GM12878 (cell line): Measurements from ENCODE around the gene B4GALT5. TPM values are rescaled to one million over a fixed set of nuclear protein-coding genes. Genes with fewer than 3 reads are reported as not detected.

Experiments used
- CBX5 ChIP-seq: sonication (generic); IDR thresholded peaks from 2 replicates; pipeline ENCODE4 v1.6.1; 2016; ENCODE audit warnings: low read depth, moderate library complexity, mild to moderate bottlenecking, inconsistent platforms
- IRF4 ChIP-seq: IDR thresholded peaks from 2 replicates; pipeline ENCODE4 v1.6.1; 2011; ENCODE audit warnings: low read depth, low read length
- RCOR1 ChIP-seq: conservative IDR thresholded peaks from 2 replicates; pipeline ENCODE4 v1.6.1; 2012; ENCODE audit warnings: low read depth, low read length, improper control_type of control experiment
- TCF7 ChIP-seq: IDR thresholded peaks from 2 replicates; pipeline ENCODE4 v1.6.1; 2014; ENCODE audit warnings: antibody characterized with exemption, borderline replicate concordance
- ZNF622 ChIP-seq: fragments of 450-650 bp; IDR thresholded peaks from 2 replicates; pipeline ENCODE4 v1.6.1; 2017; ENCODE audit warnings: mild to moderate bottlenecking, inconsistent platforms
- ZZZ3 ChIP-seq: IDR thresholded peaks from 2 replicates; pipeline ENCODE4 v1.6.1; 2011; ENCODE audit warnings: low read depth; ENCODE audit not compliant: control insufficient read depth, insufficient read length
- polyA plus RNA-seq, 11 experiments: library from polyadenylated mRNA; depleted of rRNA in 4 of 11; unstranded in 6 of 11; stranded (reverse) in 5 of 11; fragments of >200 nt; fragmentation: Nextera tagmentation in 4 of 11; fragmentation: Illumina TruSeq in 1 of 11; extraction: Ambion mirVana in 4 of 11; extraction: Trizol in 1 of 11; gene quantifications; 1 replicate in 1 of 11; 2 replicates in 10 of 11; pipeline versions ENCODE4 v1.2.1 to v1.2.3, GENCODE V29; 2011 to 2016; ENCODE audit warnings: inconsistent platforms in 2 of 11, missing spikeins in 2 of 11, low read depth in 1 of 11
- total RNA-seq, 4 experiments: library from RNA; depleted of rRNA in 3 of 4; stranded (reverse); fragments of >200 nt in 3 of 4; fragmentation: Illumina TruSeq in 1 of 4; extraction: Trizol in 1 of 4; gene quantifications; 2 replicates each; pipeline versions ENCODE4 v1.2.1 to v1.2.3, GENCODE V29; 2013 to 2021
- TF ChIP-seq, protein P1 (sequence below): fragments of 450-650 bp; IDR thresholded peaks from 2 replicates; pipeline ENCODE4 v1.6.1; 2017; ENCODE audit warnings: mild to moderate bottlenecking
- TF ChIP-seq, protein P2 (sequence below): fragments of 450-650 bp; conservative IDR thresholded peaks from 2 replicates; pipeline ENCODE4 v1.6.1; 2017; ENCODE audit warnings: mild to moderate bottlenecking, moderate library complexity
- TF ChIP-seq, protein P3 (sequence below): IDR thresholded peaks from 2 replicates; pipeline ENCODE4 v1.6.1; 2012; ENCODE audit warnings: low read length, inconsistent platforms

The B4GALT5 gene
- total and polyA plus RNA-seq, 10 of the 15 experiments (the other 5 are each of a cell fraction or from before 2014, with no cell fraction given): 2.0 to 55.5 (median 20.2) TPM

DNA sequence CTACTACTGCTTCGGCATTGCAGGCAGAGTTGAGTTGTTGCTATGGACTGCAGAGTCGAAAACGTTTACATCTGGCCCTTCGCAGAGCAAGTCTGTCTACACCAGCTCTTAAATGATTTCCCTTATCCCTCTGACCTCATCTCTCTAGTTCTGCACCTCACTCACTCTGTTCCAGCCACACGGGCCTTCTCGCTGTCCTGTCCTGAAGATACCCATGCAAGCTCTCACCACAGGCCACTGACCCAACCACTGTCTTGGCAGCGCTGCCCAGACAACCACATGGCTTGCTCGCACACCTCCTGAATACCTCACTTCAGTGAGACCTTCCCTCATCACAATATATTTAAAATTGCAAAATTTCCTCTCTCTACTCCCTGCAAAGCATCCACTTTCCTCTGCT, 31.4 kb downstream of the B4GALT5 start (continued):
- TF ChIP-seq, protein P1, sequence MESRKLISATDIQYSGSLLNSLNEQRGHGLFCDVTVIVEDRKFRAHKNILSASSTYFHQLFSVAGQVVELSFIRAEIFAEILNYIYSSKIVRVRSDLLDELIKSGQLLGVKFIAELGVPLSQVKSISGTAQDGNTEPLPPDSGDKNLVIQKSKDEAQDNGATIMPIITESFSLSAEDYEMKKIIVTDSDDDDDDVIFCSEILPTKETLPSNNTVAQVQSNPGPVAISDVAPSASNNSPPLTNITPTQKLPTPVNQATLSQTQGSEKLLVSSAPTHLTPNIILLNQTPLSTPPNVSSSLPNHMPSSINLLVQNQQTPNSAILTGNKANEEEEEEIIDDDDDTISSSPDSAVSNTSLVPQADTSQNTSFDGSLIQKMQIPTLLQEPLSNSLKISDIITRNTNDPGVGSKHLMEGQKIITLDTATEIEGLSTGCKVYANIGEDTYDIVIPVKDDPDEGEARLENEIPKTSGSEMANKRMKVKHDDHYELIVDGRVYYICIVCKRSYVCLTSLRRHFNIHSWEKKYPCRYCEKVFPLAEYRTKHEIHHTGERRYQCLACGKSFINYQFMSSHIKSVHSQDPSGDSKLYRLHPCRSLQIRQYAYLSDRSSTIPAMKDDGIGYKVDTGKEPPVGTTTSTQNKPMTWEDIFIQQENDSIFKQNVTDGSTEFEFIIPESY: no peak
- TF ChIP-seq ZZZ3 (no peak), TCF7 (no peak), RCOR1 (no peak), ZNF622 (no peak), IRF4 (no peak), CBX5 (no peak)
- TF ChIP-seq, protein P2, sequence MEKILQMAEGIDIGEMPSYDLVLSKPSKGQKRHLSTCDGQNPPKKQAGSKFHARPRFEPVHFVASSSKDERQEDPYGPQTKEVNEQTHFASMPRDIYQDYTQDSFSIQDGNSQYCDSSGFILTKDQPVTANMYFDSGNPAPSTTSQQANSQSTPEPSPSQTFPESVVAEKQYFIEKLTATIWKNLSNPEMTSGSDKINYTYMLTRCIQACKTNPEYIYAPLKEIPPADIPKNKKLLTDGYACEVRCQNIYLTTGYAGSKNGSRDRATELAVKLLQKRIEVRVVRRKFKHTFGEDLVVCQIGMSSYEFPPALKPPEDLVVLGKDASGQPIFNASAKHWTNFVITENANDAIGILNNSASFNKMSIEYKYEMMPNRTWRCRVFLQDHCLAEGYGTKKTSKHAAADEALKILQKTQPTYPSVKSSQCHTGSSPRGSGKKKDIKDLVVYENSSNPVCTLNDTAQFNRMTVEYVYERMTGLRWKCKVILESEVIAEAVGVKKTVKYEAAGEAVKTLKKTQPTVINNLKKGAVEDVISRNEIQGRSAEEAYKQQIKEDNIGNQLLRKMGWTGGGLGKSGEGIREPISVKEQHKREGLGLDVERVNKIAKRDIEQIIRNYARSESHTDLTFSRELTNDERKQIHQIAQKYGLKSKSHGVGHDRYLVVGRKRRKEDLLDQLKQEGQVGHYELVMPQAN: no peak
- TF ChIP-seq, protein P3, sequence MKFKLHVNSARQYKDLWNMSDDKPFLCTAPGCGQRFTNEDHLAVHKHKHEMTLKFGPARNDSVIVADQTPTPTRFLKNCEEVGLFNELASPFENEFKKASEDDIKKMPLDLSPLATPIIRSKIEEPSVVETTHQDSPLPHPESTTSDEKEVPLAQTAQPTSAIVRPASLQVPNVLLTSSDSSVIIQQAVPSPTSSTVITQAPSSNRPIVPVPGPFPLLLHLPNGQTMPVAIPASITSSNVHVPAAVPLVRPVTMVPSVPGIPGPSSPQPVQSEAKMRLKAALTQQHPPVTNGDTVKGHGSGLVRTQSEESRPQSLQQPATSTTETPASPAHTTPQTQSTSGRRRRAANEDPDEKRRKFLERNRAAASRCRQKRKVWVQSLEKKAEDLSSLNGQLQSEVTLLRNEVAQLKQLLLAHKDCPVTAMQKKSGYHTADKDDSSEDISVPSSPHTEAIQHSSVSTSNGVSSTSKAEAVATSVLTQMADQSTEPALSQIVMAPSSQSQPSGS: no peak
